CD4-positive, alpha-beta T cell (primary cell): ENCODE data around the gene THSD7A. TPM values are rescaled to one million over a fixed set of nuclear protein-coding genes. Genes with fewer than 3 reads are reported as not detected.

Source experiments
- ATAC-seq: fragments of 200-7000 bp; cut with Tn5 transposase; one replicate; pipeline ENCODE4 v1.10.0; 2022; ENCODE audit warnings: mild to moderate bottlenecking; ENCODE audit not compliant: poor library complexity
- CTCF ChIA-PET: fragments of 350-600 bp; sonication (Branson Sonifier 250); formaldehyde crosslinking; loops from one replicate; lab custom pipeline; 2021; ENCODE audit warnings: antibody characterized with exemption, inconsistent platforms; lab: Charles Lee
- POLR2A ChIA-PET: fragments of 350-600 bp; sonication (Branson Sonifier 250); formaldehyde crosslinking; loops from one replicate; lab custom pipeline; 2021; ENCODE audit warnings: antibody characterized with exemption, inconsistent platforms; lab: Charles Lee
- DNase-seq, 14 experiments: peaks; one replicate each; pipeline ENCODE4 v3.0.0-alpha.2; 2013 to 2020; ENCODE audit warnings: mixed read lengths in 2 of 14
- H3K27ac ChIP-seq, 2 donors: one replicate each; pipeline versions ENCODE4 v1.5.1 to v1.7.0; 2013; ENCODE audit warnings: low read length in 2 of 2, low read depth in 1 of 2, mild to moderate bottlenecking in 1 of 2
- H3K27me3 ChIP-seq, 2 experiments: 1 replicate in 1 of 2; 2 replicates in 1 of 2; pipeline versions ENCODE4 v1.6.1 to v1.7.0; 2013; ENCODE audit warnings: low read length in 2 of 2, control low read depth in 1 of 2, mild to moderate bottlenecking in 1 of 2, moderate library complexity in 1 of 2; ENCODE audit not compliant: insufficient read depth in 2 of 2, control insufficient read depth in 1 of 2
- H3K36me3 ChIP-seq: one replicate; pipeline ENCODE4 v1.6.1; 2013; ENCODE audit warnings: low read length, control low read depth; ENCODE audit not compliant: insufficient read depth
- H3K4me1 ChIP-seq: one replicate; pipeline ENCODE4 v1.6.1; 2013; ENCODE audit warnings: low read length, control low read depth; ENCODE audit not compliant: insufficient read depth
- H3K4me3 ChIP-seq: one replicate; pipeline ENCODE4 v1.5.1; 2013; ENCODE audit warnings: mild to moderate bottlenecking, low read length, moderate library complexity
- H3K9me3 ChIP-seq, 2 experiments: 1 replicate in 1 of 2; 2 replicates in 1 of 2; pipeline versions ENCODE4 v1.6.1 to v1.7.0; 2013; ENCODE audit warnings: low read length in 2 of 2, mild to moderate bottlenecking in 2 of 2, control low read depth in 1 of 2, moderate library complexity in 1 of 2; ENCODE audit not compliant: control insufficient read depth in 1 of 2, insufficient read depth in 1 of 2
- H3K27ac Mint-ChIP-seq: one replicate; pipeline ENCODE4 v1.8.0; 2020; ENCODE audit warnings: mixed read lengths
- H3K27me3 Mint-ChIP-seq: one replicate; pipeline ENCODE4 v1.8.0; 2021; ENCODE audit warnings: mixed read lengths
- H3K36me3 Mint-ChIP-seq: one replicate; pipeline ENCODE4 v1.8.0; 2021; ENCODE audit warnings: low read depth, mixed read lengths
- H3K4me1 Mint-ChIP-seq: one replicate; pipeline ENCODE4 v1.8.0; 2021; ENCODE audit warnings: low read depth, mixed read lengths
- H3K4me3 Mint-ChIP-seq: one replicate; pipeline ENCODE4 v1.8.0; 2020; ENCODE audit warnings: mild to moderate bottlenecking, mixed read lengths
- H3K9me3 Mint-ChIP-seq: one replicate; pipeline ENCODE4 v1.8.0; 2020; ENCODE audit warnings: mixed read lengths
- intact Hi-C, 2 experiments: fragments of 100-400 bp; cut with DNase I in 1 of 2; cut with micrococcal nuclease in 1 of 2; formaldehyde crosslinking; loops; one replicate each; pipeline versions ENCODE4 v1.15.1 to v1.9.0; 2023 to 2025; cut with DNase I, micrococcal nuclease
- total RNA-seq, 174 experiments: library from RNA in 2 of 174; stranded (reverse) in 2 of 174; gene quantifications; one replicate each; pipeline ENCODE4 v1.2.3 and lab custom pipeline; 2021 to 2026
- TF ChIP-seq, protein P1 (sequence below): fragments of 200-600 bp; IDR thresholded peaks from one replicate; pipeline ENCODE4 v1.8.0; 2022; ENCODE audit warnings: antibody characterized with exemption, mild to moderate bottlenecking

THSD7A gene
- total RNA-seq, 2 experiments from 2014 or later = not detected

DNA sequence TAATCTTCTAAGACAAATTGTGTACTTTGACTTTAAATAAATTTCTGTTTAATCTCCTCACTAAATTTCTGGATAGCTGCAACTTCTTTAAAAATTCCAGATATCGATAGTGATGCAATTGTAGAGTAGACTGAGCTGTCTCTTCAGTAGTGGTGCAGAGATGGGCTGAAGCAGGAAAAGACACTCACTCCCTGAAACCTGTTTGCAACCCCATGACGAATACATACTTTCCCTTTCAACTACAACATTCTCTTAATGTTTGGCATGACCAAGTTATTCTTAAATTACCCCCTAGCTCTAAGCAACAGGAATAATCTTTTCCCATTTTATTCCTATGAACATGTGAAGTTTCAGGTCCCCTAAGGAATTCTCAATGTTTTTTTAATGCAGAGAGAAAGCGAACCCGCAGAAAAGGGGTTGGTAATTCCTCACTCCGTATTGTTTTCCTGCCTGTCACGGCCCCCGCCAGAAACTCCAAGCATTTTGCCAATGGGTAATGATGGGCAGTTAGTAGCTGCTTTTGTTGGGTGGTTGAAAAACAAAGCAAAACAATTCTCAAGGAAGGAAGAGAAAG is 1.3 kb downstream of the THSD7A start:
- DNase-seq (no peak), ATAC-seq (no peak)
- H3K4me3 Mint-ChIP-seq = no peak overlapping the region
- no peaks in the 10 kb centered on the region for H3K9me3 Mint-ChIP-seq
- TF ChIP-seq, protein P1, sequence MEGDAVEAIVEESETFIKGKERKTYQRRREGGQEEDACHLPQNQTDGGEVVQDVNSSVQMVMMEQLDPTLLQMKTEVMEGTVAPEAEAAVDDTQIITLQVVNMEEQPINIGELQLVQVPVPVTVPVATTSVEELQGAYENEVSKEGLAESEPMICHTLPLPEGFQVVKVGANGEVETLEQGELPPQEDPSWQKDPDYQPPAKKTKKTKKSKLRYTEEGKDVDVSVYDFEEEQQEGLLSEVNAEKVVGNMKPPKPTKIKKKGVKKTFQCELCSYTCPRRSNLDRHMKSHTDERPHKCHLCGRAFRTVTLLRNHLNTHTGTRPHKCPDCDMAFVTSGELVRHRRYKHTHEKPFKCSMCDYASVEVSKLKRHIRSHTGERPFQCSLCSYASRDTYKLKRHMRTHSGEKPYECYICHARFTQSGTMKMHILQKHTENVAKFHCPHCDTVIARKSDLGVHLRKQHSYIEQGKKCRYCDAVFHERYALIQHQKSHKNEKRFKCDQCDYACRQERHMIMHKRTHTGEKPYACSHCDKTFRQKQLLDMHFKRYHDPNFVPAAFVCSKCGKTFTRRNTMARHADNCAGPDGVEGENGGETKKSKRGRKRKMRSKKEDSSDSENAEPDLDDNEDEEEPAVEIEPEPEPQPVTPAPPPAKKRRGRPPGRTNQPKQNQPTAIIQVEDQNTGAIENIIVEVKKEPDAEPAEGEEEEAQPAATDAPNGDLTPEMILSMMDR = no peak
- H3K36me3 ChIP-seq = no peaks in the 10 kb centered on the region
- POLR2A ChIA-PET = no interaction called here
- peaks cover 10% of the 10 kb centered on the region for H3K4me1 Mint-ChIP-seq
- peaks cover 48% of the 10 kb centered on the region for H3K27me3 Mint-ChIP-seq
- no peak overlapping the region for H3K27ac Mint-ChIP-seq
- H3K27me3 ChIP-seq = peaks cover 6 to 29% of the 10 kb centered on the region in 2 experiments
- peaks cover 2% of the 10 kb centered on the region for H3K4me1 ChIP-seq
- no peak overlapping the region for H3K27ac ChIP-seq
- no peak overlapping the region for H3K4me3 ChIP-seq
- intact Hi-C loops = loop anchor here (10.0 kb wide), 2 partner anchors 494 to 664 kb away; no protein-coding TSS in a partner anchor
- peaks cover 0 to 6% of the 10 kb centered on the region in 2 experiments for H3K9me3 ChIP-seq
- no peaks in the 10 kb centered on the region for H3K36me3 Mint-ChIP-seq
- CTCF ChIA-PET = no interaction called here

DNA sequence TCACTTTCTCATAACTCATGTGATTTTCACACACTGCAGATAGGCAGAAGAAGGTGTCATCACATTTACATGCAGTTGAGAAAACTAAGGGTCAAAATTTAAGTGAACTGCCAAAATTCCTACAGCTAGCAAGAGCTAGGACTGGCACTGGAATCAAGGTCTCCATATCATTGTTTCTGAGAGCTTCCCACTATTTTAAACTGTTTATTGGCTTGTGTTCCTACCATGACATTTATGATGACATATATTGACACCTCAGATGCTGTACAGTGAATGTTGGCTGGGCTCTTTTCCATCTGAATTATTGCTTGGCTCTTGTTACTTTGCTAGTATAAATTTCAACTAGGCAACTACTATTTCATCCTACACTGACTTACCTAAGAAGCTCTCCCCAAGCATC is 2.0 kb downstream of the THSD7A start:
- Mint-ChIP-seq H3K9me3 (no peaks in the 10 kb centered on the region), H3K36me3 (no peaks in the 10 kb centered on the region), H3K4me1 (peaks cover 10% of the 10 kb centered on the region), H3K4me3 (no peak overlapping the region), H3K27me3 (peaks cover 48% of the 10 kb centered on the region), H3K27ac (no peak overlapping the region)
- TF ChIP-seq, protein P1 = no peak
- CTCF ChIA-PET = interaction anchor here (0.6 kb wide), 1 partner anchor 162 kb away, joined by 3 read pairs; no protein-coding TSS in a partner anchor
- DNase-seq = no peak
- intact Hi-C loops = loop anchor here (10.0 kb wide), 2 partner anchors 495 to 665 kb away; no protein-coding TSS in a partner anchor
- H3K9me3 ChIP-seq = peaks cover 0 to 6% of the 10 kb centered on the region in 2 experiments
- ATAC-seq = no peak
- no peak overlapping the region for H3K4me3 ChIP-seq
- POLR2A ChIA-PET = no interaction called here
- H3K27me3 ChIP-seq = peaks cover 6 to 29% of the 10 kb centered on the region in 2 experiments
- no peaks in the 10 kb centered on the region for H3K36me3 ChIP-seq
- peaks cover 2% of the 10 kb centered on the region for H3K4me1 ChIP-seq
- no peak overlapping the region for H3K27ac ChIP-seq

DNA sequence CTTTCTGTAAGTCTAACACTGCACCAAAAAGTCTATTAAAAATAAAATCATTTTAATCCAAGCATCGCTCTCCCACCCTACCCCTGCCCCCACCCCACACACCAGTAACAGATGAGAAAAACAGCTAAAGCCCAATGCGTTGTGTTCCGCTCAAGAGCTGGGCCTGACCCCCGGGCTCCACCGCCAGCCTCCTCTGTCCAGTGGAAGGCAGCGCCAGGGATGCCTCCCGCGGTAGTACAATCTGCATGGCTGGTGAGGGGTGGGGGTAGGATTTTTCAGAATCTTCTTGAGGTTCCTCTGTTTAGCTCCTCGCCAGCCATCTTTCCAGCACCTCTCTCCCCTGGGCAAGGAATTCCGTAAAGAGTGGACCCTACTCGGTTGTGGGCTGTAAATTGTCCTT is 12.1 kb downstream of the THSD7A start:
- TF ChIP-seq, protein P1 = no peak
- Mint-ChIP-seq H3K4me3 (no peak overlapping the region), H3K27ac (no peak overlapping the region), H3K4me1 (no peaks in the 10 kb centered on the region), H3K9me3 (no peaks in the 10 kb centered on the region), H3K36me3 (no peaks in the 10 kb centered on the region), H3K27me3 (no peaks in the 10 kb centered on the region)
- no peak overlapping the region for H3K27ac ChIP-seq
- intact Hi-C loops = no loop called here
- ATAC-seq (no peak), DNase-seq (no peak)
- H3K9me3 ChIP-seq = no peaks in the 10 kb centered on the region
- POLR2A ChIA-PET = no interaction called here
- CTCF ChIA-PET = interaction anchor here (1.2 kb wide), 1 partner anchor 9 kb away, joined by 3 read pairs; no protein-coding TSS in a partner anchor
- H3K4me1 ChIP-seq = no peaks in the 10 kb centered on the region
- H3K36me3 ChIP-seq = no peaks in the 10 kb centered on the region
- H3K4me3 ChIP-seq = no peak overlapping the region
- no peaks in the 10 kb centered on the region for H3K27me3 ChIP-seq
